GM12891 (cell line): ENCODE data around the gene SMARCA5.

Source experiments
- POLR2A ChIP-seq: IDR thresholded peaks from 2 replicates; pipeline ENCODE4 v1.6.1; 2011; ENCODE audit warnings: low read depth, low read length, control low read depth
- POLR2AphosphoS5 ChIP-seq: IDR thresholded peaks from 2 replicates; pipeline ENCODE4 v1.6.1; 2011; ENCODE audit warnings: low read depth, low read length, control low read depth
- POU2F2 ChIP-seq: IDR thresholded peaks from 2 replicates; pipeline ENCODE4 v1.6.1; 2011; ENCODE audit warnings: low read depth, mild to moderate bottlenecking, control low read depth, low read length, moderate library complexity
- SPI1 ChIP-seq: IDR thresholded peaks from 2 replicates; pipeline ENCODE4 v1.6.1; 2011; ENCODE audit warnings: low read depth, low read length, control low read depth
- TAF1 ChIP-seq: IDR thresholded peaks from 2 replicates; pipeline ENCODE4 v1.6.1; 2011; ENCODE audit warnings: low read depth, low read length, control low read depth

DNA sequence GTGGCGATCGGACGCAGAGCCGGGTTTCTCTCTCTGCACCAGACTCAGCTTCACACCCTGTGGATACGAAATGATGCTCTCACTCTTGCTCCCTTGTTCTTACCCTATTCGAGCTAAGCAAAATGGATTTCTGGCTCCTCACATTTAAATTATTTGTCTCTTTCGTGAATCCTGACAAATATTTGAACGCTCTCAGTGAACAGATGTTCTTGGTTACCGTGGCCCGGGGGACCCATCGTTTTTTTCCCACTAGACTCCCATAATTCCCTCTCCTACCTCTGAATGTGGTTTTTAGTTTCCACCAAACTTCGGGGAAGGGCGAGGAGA lies 630 bp downstream of the SMARCA5 start:
- TF ChIP-seq TAF1 (no peak), POLR2A (no peak), POU2F2 (no peak), SPI1 (no peak), POLR2AphosphoS5 (no peak)
